HG03095 (cell line): ENCODE measurements around the gene TCERG1L.

Source experiments
- ATAC-seq: cut with Tn5 transposase; IDR thresholded peaks from one replicate; pipeline ENCODE4 v1.9.1; 2021; ENCODE audit warnings: moderate library complexity; ENCODE audit not compliant: unreplicated experiment

Gene TCERG1L

GRCh38 chr10:131316321-131317075 lies 5.0 kb upstream of the TCERG1L start:
- ATAC-seq: no peak

GRCh38 chr10:131315344-131315743 lies 3.8 kb upstream of the TCERG1L start:
- ATAC-seq: no peak

- no peak for ATAC-seq
Measured at GRCh38 chr10:131314799-131315198, 3.3 kb upstream of the TCERG1L start.

- no peak for ATAC-seq
Measured at GRCh38 chr10:131314148-131314547, 2.6 kb upstream of the TCERG1L start.

- ATAC-seq: no peak
Measured at GRCh38 chr10:131313377-131313776, 1.9 kb upstream of the TCERG1L start.

- ATAC-seq: no peak
Measured at GRCh38 chr10:131312478-131312836, 936 bp upstream of the TCERG1L start.

GRCh38 chr10:131311402-131311660 lies 190 bp downstream of the TCERG1L start:
- no peak for ATAC-seq

- no peak for ATAC-seq
Measured at GRCh38 chr10:131310551-131311401, 745 bp downstream of the TCERG1L start.

GRCh38 chr10:131310142-131310541 lies 1.4 kb downstream of the TCERG1L start:
- no peak for ATAC-seq

GRCh38 chr10:131300508-131300907 lies 11.0 kb downstream of the TCERG1L start:
- no peak for ATAC-seq

GRCh38 chr10:131290781-131291180 lies 20.7 kb downstream of the TCERG1L start:
- ATAC-seq: no peak

- ATAC-seq: no peak
Measured at GRCh38 chr10:131288648-131289047, 22.9 kb downstream of the TCERG1L start.

GRCh38 chr10:131282961-131283360 lies 28.6 kb downstream of the TCERG1L start:
- ATAC-seq: no peak

GRCh38 chr10:131280101-131280500 lies 31.4 kb downstream of the TCERG1L start:
- ATAC-seq: no peak

GRCh38 chr10:131279516-131279915 lies 32.0 kb downstream of the TCERG1L start:
- ATAC-seq: no peak

GRCh38 chr10:131277969-131278368 lies 33.6 kb downstream of the TCERG1L start:
- ATAC-seq: no peak

- ATAC-seq: no peak
Measured at GRCh38 chr10:131277278-131277677, 34.2 kb downstream of the TCERG1L start.

GRCh38 chr10:131275691-131276090 lies 35.8 kb downstream of the TCERG1L start:
- ATAC-seq: no peak

GRCh38 chr10:131274883-131275282 lies 36.6 kb downstream of the TCERG1L start:
- ATAC-seq: no peak

- ATAC-seq: no peak
Measured at GRCh38 chr10:131274133-131274880, 37.2 kb downstream of the TCERG1L start.

GRCh38 chr10:131273476-131273875 lies 38.0 kb downstream of the TCERG1L start:
- ATAC-seq: no peak
